ENCODE data around the gene B4GALT4. TPM values are rescaled to one million over a fixed set of nuclear protein-coding genes. Genes with fewer than 3 reads are reported as not detected.

B4GALT4 gene
- total RNA-seq, 1 experiment from 2014 or later: 21.8 TPM

DNA sequence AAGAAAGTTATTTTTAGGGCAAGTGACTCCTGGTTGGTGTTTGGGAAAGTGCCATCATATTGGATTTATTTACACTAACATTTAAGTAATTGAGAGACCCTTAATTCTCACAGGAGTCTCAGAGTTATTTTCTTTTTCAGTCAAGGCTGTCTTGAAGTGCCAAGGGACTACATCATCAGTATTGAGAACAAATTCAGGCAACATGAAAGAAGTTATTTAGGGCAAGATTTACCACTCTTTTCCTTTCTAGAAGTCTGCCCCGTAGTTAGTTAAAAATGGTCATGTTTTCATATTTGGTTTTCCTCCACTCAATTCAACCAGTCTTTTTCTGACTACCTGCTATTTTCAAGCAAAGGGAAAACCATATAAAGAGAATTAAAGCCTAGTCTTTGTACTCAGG lies 6.1 kb downstream of the B4GALT4 start:
- Histone ChIP-seq H3K4me2 (no peak overlapping the region), H3K9me3 (ENCODE audit: insufficient read depth, low read depth) (no peaks in the 10 kb centered on the region), H3K9me2 (ENCODE audit: insufficient read depth) (no peaks in the 10 kb centered on the region), H3F3A (ENCODE audit: insufficient read depth, low read depth) (no peaks in the 10 kb centered on the region; the same call in 1 of the 2 replicates), H3K27ac (no peak overlapping the region), H3K27me3 (ENCODE audit: insufficient read depth, low read depth) (no peaks in the 10 kb centered on the region), H3K79me2 (ENCODE audit: low read depth) (peaks cover 29% of the 10 kb centered on the region), H3K4me1 (replicated peaks; ENCODE audit: insufficient read depth) (peaks cover 18% of the 10 kb centered on the region), H3K36me3 (ENCODE audit: low read depth) (peaks cover 37% of the 10 kb centered on the region), H3K4me3 (no peak overlapping the region), H4K20me1 (ENCODE audit: insufficient read depth) (no peaks in the 10 kb centered on the region), H2AFZ (no peak overlapping the region)
- ChIA-PET POLR2A (ENCODE audit: unreplicated experiment) (interaction anchor here (0.6 to 0.7 kb wide), 2 partner anchors 23 to 69 kb away, joined by 4 to 8 read pairs; no protein-coding TSS in a partner anchor), CTCF (no interaction called here)
- intact Hi-C loops (cut with micrococcal nuclease; ENCODE audit: unreplicated experiment): no loop called here
- TF ChIP-seq, protein P1, sequence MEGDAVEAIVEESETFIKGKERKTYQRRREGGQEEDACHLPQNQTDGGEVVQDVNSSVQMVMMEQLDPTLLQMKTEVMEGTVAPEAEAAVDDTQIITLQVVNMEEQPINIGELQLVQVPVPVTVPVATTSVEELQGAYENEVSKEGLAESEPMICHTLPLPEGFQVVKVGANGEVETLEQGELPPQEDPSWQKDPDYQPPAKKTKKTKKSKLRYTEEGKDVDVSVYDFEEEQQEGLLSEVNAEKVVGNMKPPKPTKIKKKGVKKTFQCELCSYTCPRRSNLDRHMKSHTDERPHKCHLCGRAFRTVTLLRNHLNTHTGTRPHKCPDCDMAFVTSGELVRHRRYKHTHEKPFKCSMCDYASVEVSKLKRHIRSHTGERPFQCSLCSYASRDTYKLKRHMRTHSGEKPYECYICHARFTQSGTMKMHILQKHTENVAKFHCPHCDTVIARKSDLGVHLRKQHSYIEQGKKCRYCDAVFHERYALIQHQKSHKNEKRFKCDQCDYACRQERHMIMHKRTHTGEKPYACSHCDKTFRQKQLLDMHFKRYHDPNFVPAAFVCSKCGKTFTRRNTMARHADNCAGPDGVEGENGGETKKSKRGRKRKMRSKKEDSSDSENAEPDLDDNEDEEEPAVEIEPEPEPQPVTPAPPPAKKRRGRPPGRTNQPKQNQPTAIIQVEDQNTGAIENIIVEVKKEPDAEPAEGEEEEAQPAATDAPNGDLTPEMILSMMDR (conservative IDR thresholded peaks at IDR 0.05): no peak
- TF ChIP-seq EZH2 (IDR thresholded peaks at IDR 0.05; ENCODE audit: low read depth): no peak
- no peak for DNase-seq
- BruUV-seq (replicated peaks): no TSS peak

GRCh38 chr3:119230745-119231144 lies 9.9 kb downstream of the B4GALT4 start:
- Histone ChIP-seq H3K27me3 (ENCODE audit: insufficient read depth, low read depth) (no peaks in the 10 kb centered on the region), H3F3A (ENCODE audit: insufficient read depth, low read depth) (no peaks in the 10 kb centered on the region; the same call in 1 of the 2 replicates), H3K4me1 (replicated peaks; ENCODE audit: insufficient read depth) (0 out of 2 replicates have a peak, but pooled peaks cover 6% of the 10 kb centered on the region), H3K9me3 (ENCODE audit: insufficient read depth, low read depth) (no peaks in the 10 kb centered on the region), H3K9me2 (ENCODE audit: insufficient read depth) (no peaks in the 10 kb centered on the region), H2AFZ (no peak overlapping the region), H3K79me2 (ENCODE audit: low read depth) (0 out of 2 replicates have a peak, but pooled peaks cover 3% of the 10 kb centered on the region), H3K36me3 (ENCODE audit: low read depth) (peaks cover 36% of the 10 kb centered on the region), H3K4me2 (no peak overlapping the region), H4K20me1 (ENCODE audit: insufficient read depth) (no peaks in the 10 kb centered on the region), H3K27ac (no peak overlapping the region), H3K4me3 (no peak overlapping the region)
- ChIA-PET CTCF (no interaction called here), POLR2A (ENCODE audit: unreplicated experiment) (no interaction called here)
- no TSS peak for BruUV-seq (replicated peaks)
- TF ChIP-seq EZH2 (IDR thresholded peaks at IDR 0.05; ENCODE audit: low read depth): no peak
- DNase-seq: no peak
- intact Hi-C loops (cut with micrococcal nuclease; ENCODE audit: unreplicated experiment): no loop called here

- ChIA-PET POLR2A (ENCODE audit: unreplicated experiment) (no interaction called here), CTCF (no interaction called here)
- no peak for DNase-seq
- H3K79me2 ChIP-seq (ENCODE audit: low read depth): 0 out of 2 replicates have a peak, but pooled peaks cover 3% of the 10 kb centered on the region
- H3K9me2 ChIP-seq (ENCODE audit: insufficient read depth): no peaks in the 10 kb centered on the region
- TF ChIP-seq EZH2 (IDR thresholded peaks at IDR 0.05; ENCODE audit: low read depth): no peak
- TF ChIP-seq, protein P1 (conservative IDR thresholded peaks at IDR 0.05): no peak
- H3K4me3 ChIP-seq: no peak overlapping the region
- no peaks in the 10 kb centered on the region for H3K9me3 ChIP-seq (ENCODE audit: insufficient read depth, low read depth)
- no peaks in the 10 kb centered on the region; the same call in 1 of the 2 replicates for H3F3A ChIP-seq (ENCODE audit: insufficient read depth, low read depth)
- no TSS peak for BruUV-seq (replicated peaks)
- 0 out of 2 replicates have a peak, but pooled peaks cover under 1% of the 10 kb centered on the region for H3K4me1 ChIP-seq (replicated peaks; ENCODE audit: insufficient read depth)
- no peak overlapping the region for H3K27ac ChIP-seq
- no peaks in the 10 kb centered on the region for H4K20me1 ChIP-seq (ENCODE audit: insufficient read depth)
- intact Hi-C loops (cut with micrococcal nuclease; ENCODE audit: unreplicated experiment): no loop called here
- H2AFZ ChIP-seq: no peak overlapping the region
- H3K36me3 ChIP-seq (ENCODE audit: low read depth): peaks cover 30% of the 10 kb centered on the region; the same call in 1 of the 2 replicates
- no peak overlapping the region for H3K4me2 ChIP-seq
- H3K27me3 ChIP-seq (ENCODE audit: insufficient read depth, low read depth): no peaks in the 10 kb centered on the region
These were observed 10.6 kb downstream of the B4GALT4 start for GRCh38 chr3:119230071-119230470.

DNA sequence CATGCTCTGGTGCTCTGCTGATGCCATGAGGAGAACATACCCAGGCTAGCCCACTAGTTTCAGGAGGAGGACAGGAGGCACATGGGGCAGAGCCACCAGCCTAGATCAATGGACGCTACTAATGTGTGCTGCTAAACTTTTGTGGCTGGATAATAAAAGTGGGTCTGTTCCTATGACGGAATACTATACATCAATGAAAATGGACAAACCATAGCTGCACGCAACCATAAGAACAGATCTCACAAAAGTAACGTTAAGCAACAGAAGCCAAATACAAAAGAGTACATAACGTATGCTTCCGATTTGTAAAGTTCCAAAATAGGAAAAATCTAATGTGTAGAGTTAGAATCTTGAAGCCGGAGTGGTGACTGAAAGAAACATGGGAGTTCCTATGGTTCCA lies 11.5 kb downstream of the B4GALT4 start:
- BruUV-seq (replicated peaks): no TSS peak
- ChIA-PET POLR2A (ENCODE audit: unreplicated experiment) (no interaction called here), CTCF (no interaction called here)
- intact Hi-C loops (cut with micrococcal nuclease; ENCODE audit: unreplicated experiment): no loop called here
- Histone ChIP-seq H3K27ac (no peak overlapping the region), H3K27me3 (ENCODE audit: insufficient read depth, low read depth) (no peaks in the 10 kb centered on the region), H3K4me2 (no peak overlapping the region), H3K79me2 (ENCODE audit: low read depth) (0 out of 2 replicates have a peak, but pooled peaks cover 3% of the 10 kb centered on the region), H2AFZ (no peak overlapping the region), H3K9me2 (ENCODE audit: insufficient read depth) (no peaks in the 10 kb centered on the region), H3F3A (ENCODE audit: insufficient read depth, low read depth) (no peaks in the 10 kb centered on the region), H3K4me3 (no peak overlapping the region), H4K20me1 (ENCODE audit: insufficient read depth) (no peaks in the 10 kb centered on the region), H3K36me3 (ENCODE audit: low read depth) (peaks cover 27% of the 10 kb centered on the region; the same call in 1 of the 2 replicates), H3K4me1 (replicated peaks; ENCODE audit: insufficient read depth) (no peaks in the 10 kb centered on the region), H3K9me3 (ENCODE audit: insufficient read depth, low read depth) (no peaks in the 10 kb centered on the region)
- TF ChIP-seq, protein P1 (conservative IDR thresholded peaks at IDR 0.05): no peak
- no peak for TF ChIP-seq EZH2 (IDR thresholded peaks at IDR 0.05; ENCODE audit: low read depth)
- no peak for DNase-seq
